Keratinocyte (primary cell): ENCODE measurements around the gene SACS.

Experiments used
- CTCF ChIP-seq, 3 experiments: IDR thresholded peaks in 1 of 3; conservative IDR thresholded peaks in 1 of 3; optimal IDR thresholded peaks in 1 of 3; 2 replicates in 2 of 3; 3 replicates in 1 of 3; pipeline versions ENCODE3 to v1.5.1; 2011; ENCODE audit warnings: low read length in 3 of 3, mild to moderate bottlenecking in 3 of 3, moderate library complexity in 2 of 3, control low read depth in 1 of 3, inconsistent platforms in 1 of 3; ENCODE audit not compliant: insufficient read depth in 2 of 3; ENCODE audit errors: extremely low read depth in 1 of 3
- EZH2 ChIP-seq: IDR thresholded peaks from one replicate; pipeline ENCODE4 v1.6.1; 2012; ENCODE audit warnings: inconsistent platforms, mild to moderate bottlenecking, low read length, moderate library complexity

GRCh38 chr13:23394821-23395220 is 38.7 kb downstream of the SACS start:
- TF ChIP-seq CTCF (optimal IDR thresholded peaks at IDR 0.05 in 1 of 3, IDR thresholded peaks at IDR 0.05 in 1 of 3, conservative IDR thresholded peaks at IDR 0.05 in 1 of 3; ENCODE audit: extremely low read depth in 1 of 3, insufficient read depth in 2 of 3, low read length in 3 of 3), result no peak
- TF ChIP-seq EZH2, result no peak
